HK-2 (cell line): ENCODE data around the gene WWP2.
"Not testable (repeated sequence)": the region's sequence is repeated elsewhere in the genome, so short reads cannot be mapped to it uniquely, and the experiment has no call there.

Experiments
- DNase-seq: peaks from one replicate; pipeline ENCODE4 v3.0.0-alpha.2; 2018; ENCODE audit not compliant: unreplicated experiment

Gene WWP2

GRCh38 chr16:69831212-69832123, 69.3 kb downstream of the WWP2 start:
- DNase-seq: no peak

GRCh38 chr16:69833357-69834282, 71.5 kb downstream of the WWP2 start:
- DNase-seq: no peak

- DNase-seq: no peak
Observed at GRCh38 chr16:69834807-69835466, 72.8 kb downstream of the WWP2 start.

- DNase-seq: no peak
Observed at GRCh38 chr16:69836257-69836656, 74.1 kb downstream of the WWP2 start.

GRCh38 chr16:69837380-69837779, 75.2 kb downstream of the WWP2 start:
- no peak for DNase-seq

- DNase-seq: no peak
Observed at GRCh38 chr16:69838489-69838888, 76.4 kb downstream of the WWP2 start.

- no peak for DNase-seq
Observed at GRCh38 chr16:69839240-69839688, 77.1 kb downstream of the WWP2 start.

- DNase-seq: no peak
Observed at GRCh38 chr16:69839798-69840409, 77.8 kb downstream of the WWP2 start.

GRCh38 chr16:69840975-69841374, 78.8 kb downstream of the WWP2 start:
- no peak for DNase-seq

GRCh38 chr16:69844441-69844840, 82.3 kb downstream of the WWP2 start:
- no peak for DNase-seq

- DNase-seq: no peak
Observed at GRCh38 chr16:69845181-69845580, 83.0 kb downstream of the WWP2 start.

- no peak for DNase-seq
Observed at GRCh38 chr16:69847643-69848042, 85.5 kb downstream of the WWP2 start.

- DNase-seq: peak; percentile 22
Observed at GRCh38 chr16:69848637-69849545, 86.8 kb downstream of the WWP2 start.

- DNase-seq: no peak
Observed at GRCh38 chr16:69851491-69852240, 89.5 kb downstream of the WWP2 start.

- no peak for DNase-seq
Observed at GRCh38 chr16:69852815-69853214, 90.7 kb downstream of the WWP2 start.

GRCh38 chr16:69853481-69853880, 91.3 kb downstream of the WWP2 start:
- DNase-seq: no peak

- DNase-seq: not testable (repeated sequence)
Observed at GRCh38 chr16:69854776-69855175, 92.6 kb downstream of the WWP2 start.

- DNase-seq: no peak
Observed at GRCh38 chr16:69855592-69855991, 93.5 kb downstream of the WWP2 start.

- DNase-seq: no peak
Observed at GRCh38 chr16:69858191-69859104, 96.3 kb downstream of the WWP2 start.
